GM12892 (cell line): ENCODE results near the gene ENAH.

ENCODE experiments used
- POLR2A ChIP-seq: IDR thresholded peaks from 2 replicates; pipeline ENCODE4 v1.6.1; 2011; ENCODE audit warnings: low read depth, low read length, control low read depth
- POLR2AphosphoS5 ChIP-seq: IDR thresholded peaks from 2 replicates; pipeline ENCODE4 v1.6.1; 2011; ENCODE audit warnings: low read depth, low read length, control low read depth

GRCh38 chr1:225474439-225474985, 178.4 kb downstream of the ENAH start:
- TF ChIP-seq POLR2AphosphoS5 = no peak
- no peak for TF ChIP-seq POLR2A
